ENCODE data around the gene B3GLCT.

DNA sequence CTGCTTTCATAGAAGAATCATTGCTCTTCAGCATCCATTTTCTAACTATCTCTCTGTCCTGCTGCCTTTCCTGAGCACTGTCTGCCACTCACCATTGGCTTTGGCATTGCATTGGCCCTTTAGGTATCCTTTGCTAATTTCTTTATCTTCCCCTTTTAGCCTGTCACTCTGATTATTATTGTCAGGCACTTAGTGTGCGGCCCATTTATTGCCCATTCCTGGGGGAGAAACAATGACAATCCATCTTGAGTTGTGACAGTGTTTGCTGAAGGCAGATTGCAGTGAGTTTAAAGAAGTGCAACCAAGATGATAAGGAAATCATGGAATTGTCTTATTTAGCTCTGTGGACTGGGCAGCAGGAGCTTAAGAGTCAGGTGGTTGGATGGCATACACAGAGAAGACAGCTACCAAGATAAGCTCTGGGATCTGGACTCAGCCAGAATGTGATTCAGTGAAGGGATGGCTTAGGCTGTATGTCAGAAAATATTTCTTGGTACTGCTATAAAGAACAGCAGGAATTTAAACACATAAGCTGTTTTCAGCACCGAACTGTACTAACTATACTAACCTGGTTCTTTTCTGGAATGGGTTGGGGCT lies 25.3 kb downstream of the B3GLCT start:
- TF ChIP-seq, protein P1, sequence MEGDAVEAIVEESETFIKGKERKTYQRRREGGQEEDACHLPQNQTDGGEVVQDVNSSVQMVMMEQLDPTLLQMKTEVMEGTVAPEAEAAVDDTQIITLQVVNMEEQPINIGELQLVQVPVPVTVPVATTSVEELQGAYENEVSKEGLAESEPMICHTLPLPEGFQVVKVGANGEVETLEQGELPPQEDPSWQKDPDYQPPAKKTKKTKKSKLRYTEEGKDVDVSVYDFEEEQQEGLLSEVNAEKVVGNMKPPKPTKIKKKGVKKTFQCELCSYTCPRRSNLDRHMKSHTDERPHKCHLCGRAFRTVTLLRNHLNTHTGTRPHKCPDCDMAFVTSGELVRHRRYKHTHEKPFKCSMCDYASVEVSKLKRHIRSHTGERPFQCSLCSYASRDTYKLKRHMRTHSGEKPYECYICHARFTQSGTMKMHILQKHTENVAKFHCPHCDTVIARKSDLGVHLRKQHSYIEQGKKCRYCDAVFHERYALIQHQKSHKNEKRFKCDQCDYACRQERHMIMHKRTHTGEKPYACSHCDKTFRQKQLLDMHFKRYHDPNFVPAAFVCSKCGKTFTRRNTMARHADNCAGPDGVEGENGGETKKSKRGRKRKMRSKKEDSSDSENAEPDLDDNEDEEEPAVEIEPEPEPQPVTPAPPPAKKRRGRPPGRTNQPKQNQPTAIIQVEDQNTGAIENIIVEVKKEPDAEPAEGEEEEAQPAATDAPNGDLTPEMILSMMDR (IDR thresholded peaks at IDR 0.05; ENCODE audit: low read length), result no peak
- no peak for TF ChIP-seq EZH2 (optimal IDR thresholded peaks at IDR 0.05; ENCODE audit: low read depth, low read length)
